Fibroblast of upper back skin (primary cell): ENCODE data around the gene PNPO.
"Not testable (repeated sequence)": the region's sequence is repeated elsewhere in the genome, so short reads cannot be mapped to it uniquely, and the experiment has no call there.

Experiments
- DNase-seq: peaks from one replicate; pipeline ENCODE4 v3.0.0-alpha.2; 2013

PNPO gene

GRCh38 chr17:47980541-47980940 is 39.2 kb downstream of the PNPO start:
- no peak for DNase-seq

GRCh38 chr17:47981462-47981861 is 40.1 kb downstream of the PNPO start:
- no peak for DNase-seq

- no peak for DNase-seq
Measured at GRCh38 chr17:47982091-47982617, 40.8 kb downstream of the PNPO start.

GRCh38 chr17:47982645-47983390 is 41.4 kb downstream of the PNPO start:
- no peak for DNase-seq

GRCh38 chr17:47983492-47984223 is 42.3 kb downstream of the PNPO start:
- DNase-seq: no peak

- DNase-seq: no peak
Measured at GRCh38 chr17:47986520-47986919, 45.1 kb downstream of the PNPO start.

GRCh38 chr17:47987240-47987835 is 46.0 kb downstream of the PNPO start:
- no peak for DNase-seq

- not testable (repeated sequence) for DNase-seq
Measured at GRCh38 chr17:47988445-47988844, 47.1 kb downstream of the PNPO start.

- no peak for DNase-seq
Measured at GRCh38 chr17:47989159-47989558, 47.8 kb downstream of the PNPO start.

GRCh38 chr17:47989700-47990099 is 48.3 kb downstream of the PNPO start:
- no peak for DNase-seq

- no peak for DNase-seq
Measured at GRCh38 chr17:47990962-47991731, 49.8 kb downstream of the PNPO start.

- no peak for DNase-seq
Measured at GRCh38 chr17:47992216-47992615, 50.8 kb downstream of the PNPO start.

- no peak for DNase-seq
Measured at GRCh38 chr17:47993031-47993564, 51.7 kb downstream of the PNPO start.

- no peak for DNase-seq
Measured at GRCh38 chr17:47993964-47994363, 52.6 kb downstream of the PNPO start.

- no peak for DNase-seq
Measured at GRCh38 chr17:47994724-47995123, 53.4 kb downstream of the PNPO start.

- DNase-seq: no peak
Measured at GRCh38 chr17:47995241-47995935, 54.0 kb downstream of the PNPO start.

- no peak for DNase-seq
Measured at GRCh38 chr17:47996201-47996600, 54.8 kb downstream of the PNPO start.

- no peak for DNase-seq
Measured at GRCh38 chr17:47997586-47997985, 56.2 kb downstream of the PNPO start.

GRCh38 chr17:47998044-47998443 is 56.7 kb downstream of the PNPO start:
- DNase-seq: no peak
